ENCODE measurements around the gene MYRF. TPM values are rescaled to one million over a fixed set of nuclear protein-coding genes. Genes with fewer than 3 reads are reported as not detected.

The MYRF gene
- total RNA-seq, 1 experiment from 2014 or later, result 5.1 TPM

- Histone ChIP-seq H3K9ac (ENCODE audit: low read length) (no peak overlapping the region), H3K4me2 (ENCODE audit: low read length) (no peak overlapping the region), H2AFZ (ENCODE audit: low read length) (no peak overlapping the region), H3K4me3 (ENCODE audit: low read length) (no peak overlapping the region), H3K9me2 (replicated peaks; ENCODE audit: low read length) (no peaks in the 10 kb centered on the region), H4K20me1 (ENCODE audit: low read length) (no peaks in the 10 kb centered on the region), H3K27me3 (ENCODE audit: low read length) (no peaks in the 10 kb centered on the region), H3K4me1 (ENCODE audit: insufficient read depth, low read length) (peaks cover 10% of the 10 kb centered on the region), H3F3A (ENCODE audit: low read length, unreplicated experiment) (no peaks in the 10 kb centered on the region), H3K27ac (ENCODE audit: low read length) (no peak overlapping the region), H3K9me3 (ENCODE audit: low read length) (no peaks in the 10 kb centered on the region), H3K79me2 (ENCODE audit: low read length) (peaks cover 24% of the 10 kb centered on the region), H3K36me3 (ENCODE audit: low read depth, low read length) (peaks cover 48% of the 10 kb centered on the region; the same call in 1 of the 2 replicates)
- TF ChIP-seq EZH2 (IDR thresholded peaks at IDR 0.05; ENCODE audit: low read length, unreplicated experiment) (no peak), CTCF (conservative IDR thresholded peaks at IDR 0.05; ENCODE audit: low read depth, low read length) (no peak), EZH2phosphoT487 (IDR thresholded peaks at IDR 0.05; ENCODE audit: borderline replicate concordance, low read length) (no peak)
- ChIA-PET POLR2A (ENCODE audit: unreplicated experiment) (no interaction called here), CTCF (no interaction called here)
- ATAC-seq (no peak), DNase-seq (no peak)
- BruUV-seq (replicated peaks), result no TSS peak
- intact Hi-C loops (cut with micrococcal nuclease), result no loop called here
Measured at GRCh38 chr11:61803889-61804647, 51.6 kb downstream of the MYRF start.

GRCh38 chr11:61805146-61805545, 52.7 kb downstream of the MYRF start:
- Histone ChIP-seq H3K79me2 (ENCODE audit: low read length) (peaks cover 15% of the 10 kb centered on the region; the same call in 1 of the 2 replicates), H3K9me2 (replicated peaks; ENCODE audit: low read length) (no peaks in the 10 kb centered on the region), H3K9me3 (ENCODE audit: low read length) (no peaks in the 10 kb centered on the region), H3K36me3 (ENCODE audit: low read depth, low read length) (peaks cover 48% of the 10 kb centered on the region), H3K4me2 (ENCODE audit: low read length) (no peak overlapping the region), H4K20me1 (ENCODE audit: low read length) (no peaks in the 10 kb centered on the region), H3K27ac (ENCODE audit: low read length) (no peak overlapping the region), H3K9ac (ENCODE audit: low read length) (no peak overlapping the region), H3K4me1 (ENCODE audit: insufficient read depth, low read length) (peaks cover 8% of the 10 kb centered on the region), H2AFZ (ENCODE audit: low read length) (no peak overlapping the region), H3K4me3 (ENCODE audit: low read length) (no peak overlapping the region), H3K27me3 (ENCODE audit: low read length) (no peaks in the 10 kb centered on the region), H3F3A (ENCODE audit: low read length, unreplicated experiment) (no peaks in the 10 kb centered on the region)
- TF ChIP-seq EZH2phosphoT487 (IDR thresholded peaks at IDR 0.05; ENCODE audit: borderline replicate concordance, low read length) (no peak), EZH2 (IDR thresholded peaks at IDR 0.05; ENCODE audit: low read length, unreplicated experiment) (no peak), CTCF (conservative IDR thresholded peaks at IDR 0.05; ENCODE audit: low read depth, low read length) (no peak)
- ChIA-PET CTCF (no interaction called here), POLR2A (ENCODE audit: unreplicated experiment) (interaction anchor here (0.6 kb wide), 1 partner anchor 326 kb away, joined by 3 read pairs; no protein-coding TSS in a partner anchor)
- no peak for ATAC-seq
- no TSS peak for BruUV-seq (replicated peaks)
- DNase-seq, result no peak
- intact Hi-C loops (cut with micrococcal nuclease), result no loop called here

- no peak overlapping the region for H3K4me2 ChIP-seq (ENCODE audit: low read length)
- BruUV-seq (replicated peaks), result no TSS peak
- no peak overlapping the region for H3K4me3 ChIP-seq (ENCODE audit: low read length)
- intact Hi-C loops (cut with micrococcal nuclease), result no loop called here
- POLR2A ChIA-PET (ENCODE audit: unreplicated experiment), result no interaction called here
- CTCF ChIA-PET, result no interaction called here
- no peak overlapping the region for H2AFZ ChIP-seq (ENCODE audit: low read length)
- H3F3A ChIP-seq (ENCODE audit: low read length, unreplicated experiment), result no peaks in the 10 kb centered on the region
- TF ChIP-seq CTCF (conservative IDR thresholded peaks at IDR 0.05; ENCODE audit: low read depth, low read length), result no peak
- H3K27ac ChIP-seq (ENCODE audit: low read length), result no peak overlapping the region
- no peaks in the 10 kb centered on the region for H3K4me1 ChIP-seq (ENCODE audit: insufficient read depth, low read length)
- DNase-seq, result no peak
- peaks cover 15% of the 10 kb centered on the region; the same call in 1 of the 2 replicates for H3K79me2 ChIP-seq (ENCODE audit: low read length)
- no peak overlapping the region for H3K9ac ChIP-seq (ENCODE audit: low read length)
- no peaks in the 10 kb centered on the region for H3K9me3 ChIP-seq (ENCODE audit: low read length)
- H3K9me2 ChIP-seq (replicated peaks; ENCODE audit: low read length), result no peaks in the 10 kb centered on the region
- no peaks in the 10 kb centered on the region for H3K27me3 ChIP-seq (ENCODE audit: low read length)
- peaks cover 57% of the 10 kb centered on the region for H3K36me3 ChIP-seq (ENCODE audit: low read depth, low read length)
- H4K20me1 ChIP-seq (ENCODE audit: low read length), result no peaks in the 10 kb centered on the region
- ATAC-seq, result no peak
Measured at GRCh38 chr11:61806785-61807184, 54.3 kb downstream of the MYRF start.

Measured in PC-3 (cell line).